Suprapubic skin (tissue), 3 donors: ENCODE results near the gene NFILZ.

Source experiments
- CTCF ChIP-seq, 2 donors: fragments of 200-600 bp in 1 of 2; fragments of 450-650 bp in 1 of 2; sonication (generic) in 1 of 2; IDR thresholded peaks; one replicate each; pipeline ENCODE4 v1.5.1; 2016 to 2019; ENCODE audit warnings: antibody characterized with exemption in 2 of 2, mild to moderate bottlenecking in 1 of 2, moderate library complexity in 1 of 2
- EP300 ChIP-seq: sonication (generic); formaldehyde crosslinking; IDR thresholded peaks from one replicate; pipeline ENCODE4 v1.6.1; 2017; ENCODE audit warnings: antibody characterized with exemption

DNA sequence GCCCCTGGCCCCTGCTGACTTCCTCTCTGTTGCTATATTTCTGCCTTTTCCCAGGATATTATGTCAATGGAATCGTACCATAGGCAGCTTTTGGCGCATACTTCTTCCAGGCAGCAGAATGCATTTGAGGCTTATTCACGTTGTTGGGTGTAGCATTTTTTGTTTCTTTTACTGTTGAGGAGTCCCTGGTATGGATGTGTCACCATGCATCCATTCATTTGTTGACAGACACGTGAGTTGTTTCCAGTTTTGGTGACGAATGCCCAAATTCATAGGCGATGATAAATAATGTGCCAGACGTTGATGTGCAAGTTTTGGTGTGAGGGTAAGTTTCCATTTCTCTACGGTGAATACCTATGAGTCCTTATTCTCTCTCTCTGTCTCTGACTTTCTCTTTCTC is 5.0 kb downstream of the NFILZ start:
- TF ChIP-seq CTCF (IDR thresholded peaks at IDR 0.05) (no peak), EP300 (no peak)
